HG03354 (cell line): ENCODE results near the gene CATSPER1.

ENCODE experiments used
- ATAC-seq: cut with Tn5 transposase; IDR thresholded peaks from one replicate; pipeline ENCODE4 v1.9.1; 2021; ENCODE audit warnings: mild to moderate bottlenecking; ENCODE audit not compliant: unreplicated experiment, poor library complexity, severe bottlenecking

Gene CATSPER1

DNA sequence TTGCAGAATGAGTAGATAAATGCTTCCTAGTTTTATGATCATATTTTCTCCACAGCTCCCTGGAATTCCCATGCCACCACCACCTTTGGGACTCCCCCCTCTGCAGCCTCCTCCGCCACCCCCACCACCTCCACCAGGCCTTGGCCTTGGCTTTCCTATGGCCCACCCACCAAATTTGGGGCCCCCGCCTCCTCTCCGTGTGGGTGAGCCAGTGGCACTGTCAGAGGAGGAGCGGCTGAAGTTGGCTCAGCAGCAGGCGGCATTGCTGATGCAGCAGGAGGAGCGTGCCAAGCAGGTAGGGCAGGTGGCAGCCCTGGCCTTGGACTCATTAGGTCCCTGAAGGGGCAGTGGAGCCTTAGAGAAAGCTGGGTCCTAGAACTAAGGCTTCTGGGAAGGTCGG, 28.7 kb upstream of the CATSPER1 start:
- ATAC-seq = no peak

DNA sequence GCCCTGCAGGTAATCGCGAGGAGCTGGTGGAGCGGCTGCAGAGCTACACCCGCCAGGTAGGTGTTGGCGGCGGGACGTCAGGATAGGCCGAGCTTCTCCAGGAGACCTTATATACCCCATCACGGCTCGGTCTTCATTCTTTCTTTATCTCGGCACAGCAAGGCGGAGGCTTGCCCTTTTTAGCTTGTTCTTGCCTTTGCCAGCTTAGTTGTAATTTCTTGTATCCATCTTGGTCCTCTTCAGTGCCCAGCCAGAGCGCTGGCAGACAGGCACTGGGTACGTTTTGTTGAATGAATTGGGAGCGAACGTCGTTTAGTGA, 26.3 kb upstream of the CATSPER1 start:
- ATAC-seq = no peak

DNA sequence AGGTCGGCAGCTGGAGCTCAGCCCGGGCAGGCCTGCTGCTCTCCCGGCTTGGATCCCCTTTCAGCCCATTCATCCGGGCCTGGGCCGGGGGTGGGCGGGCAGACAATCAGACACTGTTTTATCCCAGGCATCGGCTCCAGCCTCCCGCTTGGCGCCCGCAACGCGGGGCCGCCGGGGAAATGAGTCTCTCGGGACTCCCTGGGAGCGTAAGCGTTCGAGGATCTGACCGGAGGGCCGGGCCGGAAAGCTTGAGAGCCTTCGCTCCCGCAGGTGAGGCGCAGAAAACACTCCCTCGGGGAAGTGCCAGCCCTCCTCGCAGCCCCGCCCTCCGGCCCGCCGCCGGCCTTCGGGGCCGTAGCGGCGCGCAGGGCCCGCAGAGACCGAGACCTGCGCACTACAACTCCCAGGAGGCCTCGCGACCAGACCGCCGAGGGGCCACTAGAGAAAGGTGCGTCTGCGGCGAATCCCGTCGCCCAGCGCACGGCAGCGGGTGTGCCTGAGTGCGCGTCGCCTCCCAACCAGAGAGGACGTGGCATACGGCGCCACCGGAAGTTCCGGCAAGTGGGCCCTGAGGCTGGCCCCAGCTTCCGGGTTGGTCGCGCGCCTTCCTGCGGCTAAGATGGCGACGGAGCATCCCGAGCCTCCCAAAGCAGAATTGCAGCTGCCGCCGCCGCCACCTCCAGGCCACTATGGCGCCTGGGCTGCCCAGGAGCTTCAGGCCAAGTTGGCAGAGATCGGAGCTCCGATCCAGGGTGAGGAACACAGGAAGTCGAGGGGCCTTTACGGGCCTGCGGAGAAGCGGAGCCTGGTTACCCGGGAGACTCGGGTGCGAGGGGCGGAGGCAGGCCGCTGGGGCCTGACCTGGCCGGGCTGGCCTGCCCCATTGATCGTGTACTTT, 25.7 kb upstream of the CATSPER1 start, which contains the start of gene SF3B2:
SF3B2 (plus strand) TSS at position 599 of the 898 bp plus-strand sequence; CDS start at position 620, 21 bp downstream.
- peak; percentile 93 for ATAC-seq

DNA sequence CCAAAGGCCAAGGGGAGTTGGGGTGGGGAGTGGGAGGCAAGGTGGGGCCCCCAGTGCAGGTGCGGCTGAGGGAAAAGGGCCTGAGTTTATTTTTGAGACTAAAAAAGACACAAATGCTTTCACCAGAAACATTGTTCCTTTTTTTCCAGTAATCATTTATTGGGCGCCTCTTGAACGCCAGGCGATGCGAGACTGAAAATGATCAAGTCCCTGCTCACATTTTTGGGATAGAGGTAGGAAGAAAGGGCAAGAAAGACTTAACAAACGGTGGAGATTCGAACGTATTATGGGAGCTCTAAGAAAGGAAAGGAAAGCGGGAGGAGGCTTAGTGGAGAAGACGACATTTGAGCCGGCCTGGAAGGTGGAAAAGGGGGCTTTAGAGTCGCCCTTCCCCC, 25.1 kb upstream of the CATSPER1 start:
- ATAC-seq = no peak

DNA sequence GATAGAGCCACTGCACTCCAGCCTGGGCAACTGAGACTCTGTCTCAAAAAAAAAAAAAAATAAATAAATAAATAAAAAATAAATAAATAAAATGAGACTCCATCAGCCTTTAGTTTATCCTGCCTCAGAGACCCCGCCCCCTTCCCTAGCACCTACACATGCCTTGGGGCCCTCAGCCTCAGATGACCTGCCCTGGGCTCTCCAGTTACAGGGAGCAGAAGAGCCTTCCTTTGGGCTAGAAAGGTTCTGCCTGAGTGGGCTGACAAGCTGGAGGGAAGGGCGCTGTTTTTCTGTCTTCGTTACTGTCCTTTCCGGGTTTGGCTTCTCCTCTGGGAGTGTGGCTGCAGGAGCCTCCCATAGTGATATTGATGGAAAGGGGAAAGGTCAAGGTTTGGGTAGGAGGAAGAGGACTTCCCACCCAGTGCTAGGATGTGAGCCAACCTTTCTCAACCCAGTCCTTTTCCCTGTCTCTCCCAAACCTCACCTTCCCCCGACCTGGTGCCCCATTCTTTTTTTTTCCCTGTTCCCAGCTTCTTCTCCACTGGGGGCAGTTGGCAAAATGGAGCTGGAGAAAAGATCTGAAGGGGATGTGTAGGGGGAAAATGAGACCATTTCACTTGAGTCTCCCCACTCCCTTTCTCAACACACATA, 24.4 kb upstream of the CATSPER1 start:
- ATAC-seq = no peak

DNA sequence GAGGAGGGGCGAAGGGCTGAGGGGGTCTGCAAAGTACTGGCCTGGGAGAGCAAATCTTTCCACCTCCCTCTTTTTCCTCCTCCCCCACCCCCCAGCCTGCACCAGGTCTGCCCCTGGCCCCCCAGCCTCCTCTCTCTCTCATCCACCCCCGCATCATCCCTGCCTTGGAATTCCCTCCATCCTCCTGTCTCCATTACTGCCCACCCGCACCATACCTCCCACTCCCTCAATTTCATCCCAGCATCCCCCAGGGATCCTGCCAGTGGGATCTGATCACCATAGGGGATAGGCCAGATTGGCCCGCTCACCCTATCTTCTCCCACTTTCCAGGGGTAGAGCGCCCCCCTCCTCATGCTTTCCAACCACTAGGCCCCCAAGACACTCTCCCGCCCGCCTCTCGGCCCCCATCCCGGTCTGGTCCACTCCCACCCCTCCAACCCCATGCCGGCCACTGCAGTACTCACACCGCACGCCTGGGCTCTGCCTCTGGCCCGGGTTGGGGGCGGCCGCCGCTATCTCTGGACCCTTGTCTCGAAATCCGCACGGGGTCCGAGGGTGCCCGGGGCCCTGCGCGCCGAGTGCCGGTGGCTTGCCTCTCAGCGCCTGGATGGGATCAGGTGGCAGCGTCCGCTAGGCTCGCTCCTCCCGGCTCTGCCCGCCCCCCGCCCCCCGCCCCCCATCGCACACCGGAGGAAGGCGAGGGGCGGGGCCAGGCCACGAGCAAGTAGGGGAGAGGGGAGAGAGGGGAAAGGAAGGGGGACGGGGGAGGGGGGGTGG, 22.5 kb upstream of the CATSPER1 start, which contains the start of gene GAL3ST3:
GAL3ST3 (minus strand) TSS at position 615 of the 777 bp plus-strand sequence. CDS start 3,746 bp downstream, outside the sequence.
- ATAC-seq = no peak

DNA sequence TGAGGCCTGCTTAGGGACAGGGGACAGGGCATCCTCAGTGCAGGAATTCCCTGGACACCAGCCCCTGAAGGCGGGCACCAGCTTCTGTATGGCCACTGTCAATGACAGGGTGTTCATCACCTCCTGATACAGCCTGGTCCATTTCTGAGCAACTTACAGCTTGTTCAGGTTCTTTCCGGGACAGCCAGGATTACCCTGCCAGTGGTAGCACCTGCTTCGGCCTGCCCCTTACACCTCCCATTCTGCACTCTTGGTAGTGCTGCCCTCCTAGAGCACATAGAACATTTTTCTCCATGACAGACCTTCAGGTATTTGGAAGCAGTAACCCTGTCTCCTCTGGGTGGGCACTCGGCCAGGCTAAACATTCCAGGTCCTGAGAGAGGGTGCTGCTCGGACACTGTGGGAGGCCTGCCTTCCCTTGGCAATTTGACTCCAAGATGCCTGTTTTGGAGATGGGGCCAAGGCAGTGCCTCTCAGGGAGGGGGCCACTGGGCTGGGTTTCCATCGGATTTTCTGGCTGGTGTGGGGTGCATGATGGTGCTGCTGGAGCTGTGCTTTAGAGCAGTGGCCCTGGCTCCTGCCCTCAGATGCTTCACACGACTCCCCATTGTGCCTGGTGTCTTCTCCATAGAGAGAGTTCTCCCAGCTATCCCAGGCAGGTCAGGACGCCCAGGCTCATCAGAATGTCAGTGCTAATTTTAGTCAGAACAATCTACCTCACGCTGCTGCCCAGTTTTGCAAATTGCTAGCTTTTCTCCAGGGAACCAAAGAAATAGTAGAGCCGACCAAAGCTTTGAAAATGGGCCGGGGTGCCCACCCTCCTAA, 21.5 kb upstream of the CATSPER1 start:
- no peak for ATAC-seq

DNA sequence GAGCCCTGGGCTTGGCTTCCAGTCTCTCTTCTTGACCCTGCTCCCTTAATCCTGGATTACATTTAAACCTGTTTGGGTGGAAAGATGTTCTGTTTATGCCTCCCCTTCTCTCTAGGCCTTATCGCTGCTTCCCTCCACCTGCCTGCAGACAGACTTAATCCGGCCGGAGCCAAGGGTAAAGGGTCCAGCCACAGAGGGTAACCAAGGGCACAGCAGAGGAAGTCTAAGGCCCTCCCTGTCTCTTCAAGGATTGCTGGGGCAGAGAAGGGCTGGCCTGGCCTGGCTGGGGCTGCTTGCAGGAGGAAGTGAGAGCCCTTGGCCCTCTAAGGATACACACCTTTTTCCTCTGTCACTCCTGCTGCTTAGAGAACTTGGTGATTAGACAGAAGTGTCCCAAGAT, 20.6 kb upstream of the CATSPER1 start:
- no peak for ATAC-seq

DNA sequence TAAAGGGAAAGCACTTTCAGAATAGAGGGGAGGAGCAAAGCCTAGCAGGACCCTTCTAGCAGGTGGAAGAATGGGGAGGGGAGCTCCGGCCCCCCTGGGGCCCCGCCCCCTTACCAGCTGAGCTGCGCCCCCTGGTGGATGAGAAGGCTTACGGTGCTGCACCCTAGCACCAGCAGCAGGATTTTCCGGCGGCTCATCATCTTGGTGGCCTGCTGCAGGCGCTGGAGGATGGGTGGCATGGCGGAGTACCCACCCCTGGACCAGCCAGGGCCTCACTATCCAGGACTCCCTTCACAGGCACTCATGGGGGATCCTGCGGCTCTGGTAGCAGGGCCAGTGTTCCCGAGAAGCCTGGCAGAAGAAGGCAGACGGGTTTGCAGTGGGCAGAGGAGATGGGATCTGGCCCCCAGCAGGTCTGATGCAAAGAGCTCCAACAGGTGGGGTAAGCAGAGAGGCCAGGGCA, 18.9 kb upstream of the CATSPER1 start:
- peak; percentile 74 for ATAC-seq

DNA sequence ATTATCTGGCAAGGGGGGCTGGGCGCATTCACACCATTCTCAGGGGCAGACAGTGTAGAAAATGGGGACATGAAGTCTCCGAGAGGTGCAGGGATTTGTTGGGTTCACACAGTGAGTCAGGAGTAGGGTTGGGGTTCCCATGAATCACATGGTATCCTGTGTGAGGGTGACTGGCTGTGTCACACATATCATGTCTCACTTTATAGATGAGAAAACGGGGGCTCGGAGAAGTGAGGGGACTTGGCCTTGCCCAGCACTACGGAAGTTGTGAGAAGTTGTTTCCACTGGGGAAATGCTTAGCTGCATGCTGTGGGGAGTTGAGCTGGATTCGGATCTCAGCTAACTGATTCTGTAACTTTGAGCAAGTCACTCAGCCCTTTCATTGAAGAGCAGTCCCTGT, 18.5 kb upstream of the CATSPER1 start:
- ATAC-seq = no peak

DNA sequence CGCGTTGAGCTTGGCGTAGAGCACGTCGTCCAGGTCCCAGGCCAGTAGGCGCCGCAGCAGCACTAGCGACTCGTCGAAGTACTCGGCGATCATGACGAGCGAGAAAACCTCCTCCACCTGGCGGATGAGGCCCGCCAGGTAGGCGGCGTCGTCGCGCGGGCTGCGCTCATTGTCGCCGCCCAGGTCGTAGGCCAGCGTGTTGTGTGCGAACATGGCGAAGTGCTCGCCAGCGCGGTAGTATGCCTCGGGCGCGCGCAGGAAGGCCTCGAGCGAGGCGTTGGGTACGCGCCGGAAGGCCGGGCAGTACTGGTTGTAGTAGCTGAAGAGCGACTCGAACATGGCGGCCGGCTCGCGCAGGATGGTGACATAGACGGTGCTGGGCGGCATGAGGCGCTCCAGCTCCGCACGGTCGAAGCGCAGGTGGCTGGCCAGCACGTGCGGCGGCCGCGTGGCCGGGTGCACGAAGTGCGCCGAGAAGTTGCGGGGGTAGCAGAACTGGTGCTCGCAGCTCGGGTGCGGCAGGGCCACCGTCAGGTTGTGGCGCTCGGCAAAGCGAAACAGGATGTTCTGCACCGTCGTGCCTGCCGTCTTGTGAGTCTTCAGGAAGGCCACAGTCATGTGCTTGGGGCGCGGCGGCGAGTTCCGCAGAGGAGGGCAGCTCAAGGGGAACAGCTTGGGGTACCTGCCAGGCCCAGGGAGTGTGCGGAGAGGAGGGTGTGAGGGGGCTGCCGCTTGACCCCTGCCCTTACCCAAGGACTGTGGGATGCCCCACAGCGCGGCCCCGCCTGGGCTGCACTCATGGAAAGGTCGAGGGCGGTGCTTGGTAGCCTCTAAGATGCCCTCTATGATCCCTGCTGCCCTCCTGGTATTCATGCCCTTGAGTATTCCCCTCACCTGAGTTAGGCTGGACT, 17.0 kb upstream of the CATSPER1 start:
- ATAC-seq = no peak

DNA sequence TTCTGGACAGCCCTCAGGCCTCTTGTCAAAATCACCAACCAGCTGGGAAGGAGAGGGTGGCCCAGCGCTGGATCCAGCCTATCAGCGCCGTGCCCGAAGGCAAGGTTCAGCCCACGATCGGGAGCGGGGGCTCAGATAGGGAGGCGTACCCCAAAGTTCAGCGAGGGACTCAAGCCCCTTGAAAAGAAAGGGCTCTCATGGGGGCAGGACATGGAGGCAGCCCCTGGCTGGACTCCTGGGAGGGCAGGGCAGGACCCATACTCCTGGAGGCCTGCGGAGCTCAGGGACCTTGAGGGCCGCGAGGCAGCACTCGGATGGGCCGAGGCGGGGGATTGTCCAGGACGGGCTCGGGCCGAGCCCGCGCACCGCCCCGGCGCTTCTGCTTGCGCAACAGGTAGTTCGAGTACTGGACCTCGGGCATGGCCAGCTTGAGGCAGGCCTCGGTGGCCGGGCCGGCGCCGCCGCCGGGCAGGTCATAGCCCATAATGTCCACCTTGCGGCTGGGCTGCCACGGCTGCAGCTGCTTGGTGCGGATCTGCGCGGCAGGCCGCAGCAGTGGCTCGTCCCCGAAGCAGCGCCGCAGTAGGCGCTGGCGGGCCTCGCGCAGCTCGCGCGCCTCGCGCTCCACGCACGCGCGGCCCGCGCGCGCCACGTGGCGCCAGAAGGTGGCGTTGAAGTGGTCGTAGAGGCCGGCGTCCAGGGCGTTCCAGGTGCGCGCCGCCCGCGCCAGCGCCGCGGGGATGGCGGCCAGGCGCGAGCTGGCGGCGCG, 16.1 kb upstream of the CATSPER1 start:
- no peak for ATAC-seq

DNA sequence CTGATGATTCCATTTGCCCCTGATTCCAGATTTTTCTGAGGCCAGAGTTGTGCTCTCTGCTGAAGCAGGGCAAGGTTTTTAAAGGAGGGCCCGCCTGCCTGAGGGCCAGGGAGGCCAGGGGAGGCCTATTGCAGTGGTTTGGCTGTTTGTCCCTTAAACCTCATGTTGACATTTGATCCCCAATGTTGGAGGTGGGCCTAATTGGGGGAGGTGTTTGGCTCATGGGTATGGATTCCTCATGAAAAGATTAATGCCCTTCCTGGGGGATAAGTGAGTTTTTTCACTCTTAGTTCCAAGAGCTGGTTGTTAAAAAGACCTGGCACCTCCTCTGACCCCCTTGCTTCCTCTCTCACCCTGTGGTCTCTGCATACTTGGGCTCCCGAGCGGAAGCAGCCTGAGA, 13.5 kb upstream of the CATSPER1 start:
- no peak for ATAC-seq

DNA sequence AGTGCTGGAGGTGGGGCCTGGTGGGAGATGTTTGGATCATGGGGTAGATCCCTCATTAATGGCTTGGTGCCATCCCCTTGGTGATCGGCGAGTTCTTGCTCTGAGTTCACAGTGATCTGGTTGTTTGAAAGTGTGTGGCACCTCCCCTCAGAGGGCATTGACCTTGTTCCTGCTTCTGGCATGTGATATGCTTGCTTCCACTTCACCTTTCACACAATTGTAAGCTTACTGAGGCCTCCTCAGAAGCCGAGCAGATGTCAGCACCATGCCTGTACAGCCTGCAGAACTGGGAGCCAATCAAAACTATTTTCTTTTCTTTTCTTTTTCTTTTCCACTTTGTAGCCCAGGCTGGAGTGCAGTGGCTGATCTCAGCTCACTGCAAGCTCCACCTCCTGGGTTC, 11.0 kb upstream of the CATSPER1 start:
- ATAC-seq = no peak

DNA sequence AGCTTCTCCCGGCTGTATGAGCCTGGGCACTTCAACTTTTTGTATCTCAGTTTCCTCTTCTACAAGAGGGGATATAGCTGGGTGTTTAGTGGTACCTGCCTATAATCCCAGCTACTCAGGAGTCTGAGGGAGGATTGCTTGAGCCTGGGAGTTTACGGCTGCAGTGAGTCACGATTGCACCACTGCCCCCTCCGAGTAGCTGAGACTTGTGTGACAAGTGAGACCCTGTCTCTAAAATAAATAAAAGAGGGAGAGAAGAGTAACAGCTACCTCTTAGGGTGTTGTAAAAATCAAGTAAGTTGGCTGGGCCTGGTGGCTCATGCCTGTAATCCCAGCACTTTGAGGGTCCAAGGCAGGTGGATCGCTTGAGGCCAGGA, 10.0 kb upstream of the CATSPER1 start:
- ATAC-seq = no peak

DNA sequence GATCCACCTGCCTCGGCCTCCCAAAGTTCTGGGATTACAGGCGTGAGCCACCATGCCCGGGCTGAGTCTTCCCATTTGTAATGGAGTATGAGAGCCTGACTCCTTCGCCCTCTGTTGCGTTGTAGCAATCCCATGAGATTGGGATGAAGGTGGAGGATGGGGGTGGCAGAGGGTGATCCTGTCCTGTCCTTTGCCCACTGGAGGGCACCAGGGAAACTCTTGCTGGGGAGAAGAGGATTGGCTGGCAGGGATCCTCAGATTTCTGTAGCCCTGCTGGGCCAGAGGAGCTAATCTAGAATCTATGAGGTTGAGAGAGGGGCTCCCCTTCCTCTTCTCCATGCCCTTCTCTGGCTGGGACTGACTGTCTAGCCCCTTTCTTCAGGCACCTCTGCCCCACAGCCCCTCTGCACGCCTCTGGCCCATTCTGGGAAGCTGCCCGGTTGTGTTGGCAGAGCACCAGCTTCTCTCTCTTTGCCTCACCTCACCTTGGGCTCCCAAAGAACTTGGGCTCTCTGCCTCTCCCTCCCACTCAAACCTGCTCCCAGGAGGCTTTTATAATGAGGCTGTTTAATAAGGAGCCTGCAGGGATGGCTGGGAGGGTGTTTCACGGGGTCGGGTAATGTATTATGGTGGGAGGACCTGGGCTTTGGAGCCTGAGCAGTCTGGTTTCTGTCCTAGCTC, 9.5 kb upstream of the CATSPER1 start:
- ATAC-seq = no peak

DNA sequence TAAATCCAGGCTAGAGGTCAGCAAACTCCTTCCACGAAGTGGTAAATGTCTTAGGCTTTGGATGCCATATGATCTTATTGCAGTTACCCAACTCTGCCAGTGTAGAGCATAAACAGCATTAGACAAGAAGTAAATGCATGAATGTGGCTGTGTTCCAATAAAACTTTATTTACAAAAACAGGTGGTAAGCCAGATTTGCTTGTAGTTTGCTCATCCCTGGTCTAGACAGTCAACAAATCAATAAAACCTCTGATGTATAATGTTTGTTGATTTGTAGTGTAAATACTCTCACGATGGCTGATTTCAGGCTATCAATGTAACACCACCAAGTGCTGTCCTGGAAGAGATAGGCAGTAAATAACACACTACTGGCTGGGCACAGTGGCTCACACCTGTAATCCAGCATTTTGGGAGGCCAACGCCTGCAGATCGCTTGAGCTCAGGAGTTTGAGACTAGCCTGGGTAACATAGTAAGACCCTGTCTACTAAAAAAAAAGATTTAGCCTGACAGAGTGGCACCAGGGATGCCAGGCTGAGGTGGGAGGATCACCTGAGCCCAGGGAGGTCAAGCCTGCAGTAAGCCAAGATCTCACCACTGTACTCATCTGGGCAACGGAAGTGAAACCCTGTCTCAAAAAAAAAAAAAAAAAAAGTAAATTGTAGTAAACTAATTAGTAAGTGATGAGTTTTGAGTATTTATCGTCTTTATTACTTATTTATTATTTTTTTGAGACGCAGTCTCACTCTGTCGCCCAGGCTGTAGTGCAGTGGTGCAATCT, 6.9 kb upstream of the CATSPER1 start:
- no peak for ATAC-seq
